Amniotic epithelial cell (primary cell): Measurements from ENCODE around the gene BPI.
"Not testable (repeated sequence)": the region's sequence is repeated elsewhere in the genome, so short reads cannot be mapped to it uniquely, and the experiment has no call there.

Experiments
- DNase-seq: peaks from one replicate; pipeline ENCODE4 v3.0.0-alpha.2; 2010; ENCODE audit warnings: low read depth

BPI gene

GRCh38 chr20:38363004-38363747, 59.2 kb downstream of the BPI start:
- no peak for DNase-seq

GRCh38 chr20:38369389-38369788, 65.4 kb downstream of the BPI start:
- DNase-seq = peak; percentile 39

- peak; percentile 26 for DNase-seq
These were observed 68.8 kb downstream of the BPI start for GRCh38 chr20:38372806-38373205.

GRCh38 chr20:38373231-38373867, 69.4 kb downstream of the BPI start:
- peak; percentile 65 for DNase-seq

- DNase-seq = no peak
These were observed 69.9 kb downstream of the BPI start for GRCh38 chr20:38373898-38374297.

- DNase-seq = no peak
These were observed 73.2 kb downstream of the BPI start for GRCh38 chr20:38377039-38377685.

- DNase-seq = not testable (repeated sequence)
These were observed 73.9 kb downstream of the BPI start for GRCh38 chr20:38377838-38378237.

- no peak for DNase-seq
These were observed 79.2 kb downstream of the BPI start for GRCh38 chr20:38383147-38383546.

GRCh38 chr20:38386004-38386403, 82.0 kb downstream of the BPI start:
- DNase-seq = no peak

GRCh38 chr20:38386851-38387250, 82.9 kb downstream of the BPI start:
- DNase-seq = no peak
